GM19397 (cell line): ENCODE data around the gene GRIK4.

Source experiments
- ATAC-seq: cut with Tn5 transposase; IDR thresholded peaks from one replicate; pipeline ENCODE4 v1.9.1; 2021; ENCODE audit warnings: mild to moderate bottlenecking, moderate library complexity; ENCODE audit not compliant: unreplicated experiment

Gene GRIK4

GRCh38 chr11:120793806-120794479 is 282.4 kb downstream of the GRIK4 start:
- no peak for ATAC-seq

GRCh38 chr11:120794748-120795147 is 283.2 kb downstream of the GRIK4 start:
- no peak for ATAC-seq

- ATAC-seq = no peak
Observed at GRCh38 chr11:120795185-120795584, 283.6 kb downstream of the GRIK4 start.

- ATAC-seq = no peak
Observed at GRCh38 chr11:120797143-120797542, 285.6 kb downstream of the GRIK4 start.

GRCh38 chr11:120798854-120799253 is 287.3 kb downstream of the GRIK4 start:
- ATAC-seq = no peak

GRCh38 chr11:120800206-120800605 is 288.7 kb downstream of the GRIK4 start:
- ATAC-seq = no peak

- ATAC-seq = no peak
Observed at GRCh38 chr11:120801801-120802689, 290.5 kb downstream of the GRIK4 start.

- no peak for ATAC-seq
Observed at GRCh38 chr11:120805960-120806555, 294.5 kb downstream of the GRIK4 start.

GRCh38 chr11:120807414-120808150 is 296.0 kb downstream of the GRIK4 start:
- no peak for ATAC-seq

- ATAC-seq = no peak
Observed at GRCh38 chr11:120808616-120809050, 297.1 kb downstream of the GRIK4 start.

- no peak for ATAC-seq
Observed at GRCh38 chr11:120810251-120810650, 298.7 kb downstream of the GRIK4 start.

- ATAC-seq = no peak
Observed at GRCh38 chr11:120811199-120811598, 299.7 kb downstream of the GRIK4 start.

- ATAC-seq = no peak
Observed at GRCh38 chr11:120811731-120812130, 300.2 kb downstream of the GRIK4 start.

- no peak for ATAC-seq
Observed at GRCh38 chr11:120814531-120815318, 303.2 kb downstream of the GRIK4 start.

GRCh38 chr11:120815319-120816100 is 304.0 kb downstream of the GRIK4 start:
- no peak for ATAC-seq

GRCh38 chr11:120816176-120816575 is 304.6 kb downstream of the GRIK4 start:
- ATAC-seq = no peak

- ATAC-seq = no peak
Observed at GRCh38 chr11:120816711-120817110, 305.2 kb downstream of the GRIK4 start.

- no peak for ATAC-seq
Observed at GRCh38 chr11:120817158-120817557, 305.6 kb downstream of the GRIK4 start.

GRCh38 chr11:120818097-120818496 is 306.5 kb downstream of the GRIK4 start:
- ATAC-seq = no peak
